Stimulated activated CD4-positive, alpha-beta T cell treated with anti-CD3 and anti-CD28 coated beads, Interleukin-1b, Interleukin-23, amount 100 ng/mL, for 1 hour (primary cell): ENCODE measurements around the gene GIMAP7.
"Not testable (repeated sequence)": the region's sequence is repeated elsewhere in the genome, so short reads cannot be mapped to it uniquely, and the experiment has no call there.

Experiments used
- DNase-seq, 2 donors: peaks; one replicate each; pipeline ENCODE4 v3.0.0-alpha.2; 2020; ENCODE audit warnings: low read depth in 2 of 2

GIMAP7 gene

DNA sequence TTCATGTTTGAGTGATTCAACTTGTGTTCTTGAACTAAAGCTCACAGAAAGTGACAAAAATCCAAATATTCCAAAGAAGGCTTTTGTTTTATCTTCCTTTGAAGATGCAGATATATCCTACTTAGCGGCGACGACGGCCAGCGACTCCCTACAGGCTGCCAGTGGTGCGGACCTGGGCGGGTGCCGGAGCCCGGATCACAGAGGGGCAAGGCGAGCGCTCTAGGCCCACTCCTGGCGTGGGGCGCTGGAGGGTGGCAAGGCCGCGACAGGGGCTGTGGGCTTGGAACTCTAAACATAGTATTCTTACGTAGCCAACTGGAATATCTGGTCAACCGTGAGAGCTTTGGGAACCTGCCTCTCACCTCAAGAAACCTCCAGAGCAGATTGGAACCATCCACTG lies 914 bp upstream of the GIMAP7 start:
- DNase-seq: no peak

DNA sequence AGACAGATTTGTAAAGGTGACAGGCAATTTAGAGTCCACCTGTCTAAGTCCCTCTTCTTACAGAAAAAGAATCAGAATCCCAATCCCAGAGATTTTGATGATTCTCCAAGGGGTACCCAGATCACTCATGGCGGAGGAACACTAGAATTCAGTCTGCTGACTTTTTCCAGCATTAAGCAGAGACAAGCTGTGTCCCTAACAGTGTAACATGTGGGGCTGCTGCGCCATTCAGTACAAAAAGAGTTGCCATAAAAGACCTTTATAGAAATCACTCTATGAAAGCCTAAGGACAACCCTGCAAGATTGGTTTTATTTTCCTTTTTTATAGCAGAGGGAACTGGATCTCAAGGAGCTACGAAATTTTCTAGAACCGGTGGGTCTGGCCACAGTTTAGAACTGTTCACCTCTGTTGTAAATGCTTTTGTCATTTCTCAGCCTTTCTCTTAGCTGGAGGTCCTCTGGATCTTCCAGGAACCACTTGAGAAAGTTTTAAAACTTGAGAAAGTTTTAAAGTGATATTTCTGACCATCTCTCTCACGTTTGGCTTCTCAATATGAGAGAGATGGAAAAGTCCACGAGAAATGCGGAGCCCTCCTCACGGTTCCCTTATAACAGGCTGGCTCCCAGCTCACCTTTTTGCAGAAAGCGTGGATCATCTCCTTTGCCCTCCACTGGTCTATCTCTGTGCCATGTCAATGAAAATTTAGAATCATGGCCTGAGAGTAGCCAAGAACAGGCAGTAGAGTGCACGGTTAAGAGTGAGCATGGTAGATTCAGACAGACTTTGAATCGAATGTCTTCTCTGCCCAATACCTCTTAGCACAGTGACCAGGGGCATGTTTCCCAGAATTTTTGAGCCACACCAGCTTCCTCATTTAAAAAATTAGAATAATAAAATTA lies 826 bp downstream of the GIMAP7 start:
- no peak for DNase-seq

DNA sequence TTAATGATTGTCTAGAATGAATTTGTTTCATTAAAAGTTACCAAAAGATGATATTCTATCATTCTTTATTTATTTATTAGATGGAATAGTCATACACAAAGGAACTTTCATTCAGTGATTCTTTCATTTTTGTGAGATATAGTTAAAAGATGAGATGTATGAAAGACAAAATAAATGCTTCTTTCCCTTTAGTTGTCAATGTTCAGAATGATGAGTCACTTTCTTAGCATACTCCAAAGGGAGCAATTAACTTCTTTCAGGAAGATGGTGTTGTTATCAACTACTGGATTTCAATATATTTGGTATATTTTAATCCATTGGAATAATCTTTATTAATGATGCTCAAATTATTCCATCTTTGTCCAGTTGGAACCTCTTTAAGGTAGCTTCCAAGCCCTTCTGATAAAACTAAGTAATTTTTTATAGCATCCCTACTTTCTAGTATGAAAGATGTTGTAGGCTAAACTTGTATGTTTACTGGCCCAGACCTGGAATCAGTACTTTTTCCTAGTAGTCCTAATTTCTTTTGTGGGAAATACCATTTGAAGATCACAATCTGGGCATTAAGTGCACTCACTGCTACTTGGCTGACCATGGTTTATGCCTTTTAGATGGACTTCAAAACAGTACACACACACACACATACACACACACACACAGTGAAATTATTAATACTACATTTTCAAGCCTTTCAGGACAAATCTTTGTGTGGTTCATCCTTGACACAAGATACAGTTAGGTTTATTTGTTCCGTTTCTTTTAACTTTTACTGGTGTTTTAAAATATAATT lies 2.5 kb downstream of the GIMAP7 start:
- DNase-seq: no peak

DNA sequence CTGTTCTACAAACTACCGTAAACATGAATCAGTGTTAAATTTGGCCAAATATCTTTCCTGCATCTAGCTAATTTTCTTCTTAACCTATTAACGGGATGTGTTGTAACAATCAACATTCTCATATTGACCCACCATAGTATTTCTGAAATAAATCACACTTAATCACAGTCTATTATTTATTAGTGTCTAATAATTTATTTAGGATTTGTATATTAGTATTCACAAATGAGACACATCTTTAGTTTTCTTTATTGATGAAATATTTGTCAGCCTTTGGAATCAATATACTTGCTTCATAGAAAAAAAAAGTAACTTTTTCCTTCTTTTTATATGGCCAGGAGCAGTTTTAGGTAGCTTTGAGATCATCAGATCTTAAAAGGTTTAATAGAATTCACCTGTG lies 4.6 kb downstream of the GIMAP7 start:
- no peak for DNase-seq

DNA sequence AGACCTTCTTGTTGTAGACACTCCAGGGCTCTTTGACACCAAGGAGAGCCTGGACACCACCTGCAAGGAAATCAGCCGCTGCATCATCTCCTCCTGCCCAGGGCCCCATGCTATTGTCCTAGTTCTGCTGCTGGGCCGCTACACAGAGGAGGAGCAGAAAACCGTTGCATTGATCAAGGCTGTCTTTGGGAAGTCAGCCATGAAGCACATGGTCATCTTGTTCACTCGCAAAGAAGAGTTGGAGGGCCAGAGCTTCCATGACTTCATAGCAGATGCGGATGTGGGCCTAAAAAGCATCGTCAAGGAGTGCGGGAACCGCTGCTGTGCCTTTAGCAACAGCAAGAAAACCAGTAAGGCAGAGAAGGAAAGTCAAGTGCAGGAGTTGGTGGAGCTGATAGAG lies 5.5 kb downstream of the GIMAP7 start:
- DNase-seq: no peak

DNA sequence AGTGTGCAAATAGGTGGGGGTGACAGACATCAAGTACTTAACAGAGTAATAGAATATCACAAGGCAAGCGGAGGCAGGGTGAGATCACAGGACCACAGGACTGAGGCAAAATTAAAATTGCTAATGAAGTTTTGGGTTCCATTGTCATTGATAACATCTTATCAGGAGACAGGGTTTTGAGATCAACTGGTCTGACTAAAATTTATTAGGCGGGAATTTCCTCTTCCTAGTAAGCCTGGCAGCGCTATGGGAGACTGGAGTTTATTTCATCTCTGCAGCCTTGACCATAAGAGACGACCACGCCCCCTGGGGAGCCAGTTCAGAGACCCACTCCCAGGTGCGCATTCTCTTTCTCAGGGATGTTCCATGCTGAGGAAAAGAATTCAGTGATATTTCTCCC lies 8.3 kb downstream of the GIMAP7 start:
- DNase-seq: not testable (repeated sequence)

DNA sequence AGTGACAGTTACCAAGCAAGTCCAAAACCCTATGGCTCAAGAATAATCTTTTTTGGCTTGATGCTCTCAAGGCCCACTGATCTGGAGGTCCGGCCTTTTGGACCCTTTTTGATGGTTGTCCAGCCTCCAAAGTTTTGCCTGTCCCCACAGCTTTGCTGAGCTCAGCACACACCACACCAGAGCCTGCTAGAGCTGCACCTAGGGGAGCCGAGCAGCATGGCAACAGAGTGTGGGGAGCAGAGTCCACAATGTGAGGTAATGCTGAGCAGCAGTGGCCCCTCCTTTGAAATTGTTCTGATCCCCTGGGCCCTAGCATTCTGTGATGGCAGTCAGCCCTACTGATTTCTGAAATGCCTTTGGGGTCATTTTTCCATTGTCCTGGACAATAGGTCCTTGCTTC lies 9.3 kb downstream of the GIMAP7 start:
- no peak for DNase-seq

DNA sequence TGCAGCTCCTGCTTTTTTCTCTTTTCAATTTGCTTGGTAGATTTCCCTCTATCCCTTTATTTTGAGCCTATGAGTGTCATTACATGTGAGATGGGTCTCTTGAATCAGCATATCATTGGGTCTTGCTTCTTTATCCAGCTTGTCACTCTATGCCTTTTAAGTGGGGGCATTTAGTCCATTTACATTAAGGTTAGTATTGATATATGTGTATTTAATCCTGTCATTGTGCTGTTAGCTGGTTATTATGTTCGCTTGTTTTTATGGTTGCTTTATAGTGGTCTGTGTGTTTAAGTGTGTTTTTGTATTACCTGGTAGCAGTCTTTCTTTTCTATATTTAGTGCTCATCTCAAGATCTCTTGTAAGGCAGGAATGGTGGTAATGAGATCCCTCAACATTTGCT lies 17.0 kb downstream of the GIMAP7 start:
- DNase-seq: no peak

DNA sequence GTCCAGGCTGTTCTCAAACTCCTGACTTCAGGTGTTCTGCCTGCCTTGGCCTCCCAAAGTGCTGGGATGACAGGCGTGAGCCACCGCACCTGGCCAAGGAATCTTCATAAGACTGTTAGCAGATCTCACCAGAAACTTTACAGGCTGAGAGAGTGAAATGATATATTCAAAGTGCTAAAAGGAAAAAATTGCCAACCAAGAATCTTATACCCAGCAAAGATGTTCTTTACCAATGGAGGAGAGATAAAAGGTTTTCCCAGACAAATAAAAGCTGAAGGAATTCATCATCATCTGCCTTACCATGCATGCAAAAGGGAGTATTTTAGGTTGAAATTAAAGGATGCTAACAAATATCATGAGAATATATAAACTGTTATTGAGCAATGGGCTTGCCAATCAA lies 23.6 kb downstream of the GIMAP7 start:
- DNase-seq: no peak

DNA sequence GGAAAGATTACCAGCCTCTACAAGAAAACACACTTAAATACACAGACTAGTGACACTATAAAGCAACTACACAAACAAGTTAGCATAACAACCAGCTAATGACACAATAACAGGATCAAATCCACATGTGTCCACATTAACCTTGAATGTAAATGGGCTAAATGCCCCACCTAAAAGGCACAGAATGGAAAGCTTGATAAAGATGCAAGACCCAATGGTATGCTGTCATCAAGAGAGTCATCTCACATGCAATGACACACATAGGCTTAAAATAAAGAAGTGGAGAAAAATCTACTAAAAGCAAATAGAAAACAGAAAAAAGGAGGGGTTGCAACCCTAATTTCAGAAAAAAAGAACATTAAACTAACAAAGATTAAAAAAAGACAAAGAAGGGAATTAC lies 38.5 kb downstream of the GIMAP7 start:
- DNase-seq: no peak

DNA sequence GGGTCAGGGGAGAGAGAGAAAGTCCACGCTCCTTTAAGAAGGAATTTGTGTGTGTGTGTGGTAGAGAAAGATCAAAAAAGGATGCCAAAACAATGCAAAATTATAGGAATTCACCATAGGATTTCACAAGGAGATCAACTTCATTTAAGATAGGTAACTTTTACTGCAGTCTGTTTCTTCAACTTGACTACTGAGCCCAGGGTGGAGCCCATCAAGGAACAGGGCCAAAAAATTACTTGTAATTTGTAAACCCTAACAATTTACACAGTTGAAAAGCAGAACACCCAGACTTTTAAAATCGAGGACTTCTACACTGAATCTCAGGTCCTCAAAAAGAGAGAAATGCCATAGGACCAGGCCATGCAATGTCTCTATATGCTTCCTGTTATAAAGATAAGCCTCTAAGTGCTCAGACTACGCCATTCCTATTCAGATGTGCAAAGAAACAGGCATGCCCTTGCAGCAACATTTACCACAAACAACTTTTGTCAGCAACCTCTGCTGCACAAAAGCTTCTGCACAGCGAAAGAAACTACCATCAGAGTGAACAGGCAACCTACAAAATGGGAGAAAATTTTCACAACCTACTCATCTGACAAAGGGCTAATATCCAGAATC lies 42.0 kb downstream of the GIMAP7 start:
- DNase-seq: no peak

DNA sequence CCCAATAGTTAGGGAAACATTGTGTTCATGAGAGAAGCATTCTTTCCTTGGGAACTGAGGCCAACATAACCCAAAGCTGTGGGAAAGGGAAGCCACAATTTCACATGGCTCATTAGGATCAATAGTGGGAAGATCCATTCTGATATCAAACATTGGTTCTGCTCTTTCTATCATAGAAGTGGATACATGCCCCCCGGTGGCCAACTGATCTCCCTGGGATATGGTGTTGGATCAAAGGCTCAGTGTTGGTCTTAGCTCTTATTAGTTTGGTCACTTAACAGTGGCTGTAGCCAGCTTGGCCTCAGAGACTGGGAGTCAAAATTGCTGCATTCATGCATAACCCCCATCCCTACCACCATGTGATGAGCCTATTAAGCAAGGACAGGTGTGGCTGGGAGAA lies 45.8 kb downstream of the GIMAP7 start:
- DNase-seq: no peak

DNA sequence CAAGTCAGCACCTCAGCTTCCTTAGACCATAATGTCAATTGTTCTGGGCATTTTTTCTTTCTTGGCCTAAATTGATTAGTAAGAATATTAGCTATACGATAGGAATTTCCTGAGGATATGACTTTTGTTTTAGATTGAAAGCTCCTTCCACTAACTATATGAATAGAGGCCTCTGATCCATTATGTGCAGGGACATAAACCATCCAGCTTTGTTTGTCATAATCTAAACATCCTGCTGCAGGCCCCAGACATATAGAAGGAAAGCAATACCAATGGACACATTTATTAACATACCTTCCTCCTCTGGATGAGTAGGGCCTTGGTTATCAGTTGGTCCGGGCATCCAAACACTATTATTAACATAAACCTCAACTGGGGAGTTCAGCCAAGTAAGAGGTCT lies 48.2 kb downstream of the GIMAP7 start:
- DNase-seq: no peak

DNA sequence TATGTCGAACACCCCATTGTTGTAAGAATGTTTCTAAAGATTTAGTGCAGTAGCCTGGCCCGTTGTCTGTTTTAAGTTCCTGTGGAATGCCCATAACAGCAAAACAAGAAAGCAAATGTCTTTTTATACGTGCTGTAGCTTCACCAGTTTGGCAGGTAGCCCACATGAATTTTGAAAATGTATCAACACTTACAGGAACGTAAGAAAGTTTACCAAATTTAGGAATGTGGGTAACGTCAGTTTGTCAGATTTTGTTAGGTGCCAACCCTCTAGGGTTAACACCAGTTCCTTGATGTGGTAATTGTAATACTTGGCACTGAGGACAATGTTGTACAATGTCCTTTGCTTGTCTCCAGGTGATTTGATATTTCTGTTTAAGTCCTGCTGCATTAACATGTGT lies 49.3 kb downstream of the GIMAP7 start:
- no peak for DNase-seq

DNA sequence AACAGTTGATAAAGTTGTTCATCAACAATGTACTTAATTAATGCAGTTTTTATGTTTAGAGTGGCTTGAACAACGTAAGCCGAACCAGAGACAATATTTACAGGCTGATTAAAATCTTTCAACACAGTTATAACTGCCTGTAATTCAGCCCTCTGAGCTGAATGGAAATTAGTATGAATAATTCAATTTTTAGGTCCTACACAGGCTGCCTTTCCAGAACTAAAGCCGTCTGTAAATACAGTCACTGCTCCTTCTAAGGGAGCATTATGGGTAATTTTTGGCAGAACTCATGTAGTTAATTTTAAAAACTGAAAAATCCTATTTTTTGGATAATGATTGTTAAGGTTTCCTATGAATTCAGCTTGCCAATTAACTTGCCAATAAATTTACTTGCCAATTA lies 49.9 kb downstream of the GIMAP7 start:
- no peak for DNase-seq

DNA sequence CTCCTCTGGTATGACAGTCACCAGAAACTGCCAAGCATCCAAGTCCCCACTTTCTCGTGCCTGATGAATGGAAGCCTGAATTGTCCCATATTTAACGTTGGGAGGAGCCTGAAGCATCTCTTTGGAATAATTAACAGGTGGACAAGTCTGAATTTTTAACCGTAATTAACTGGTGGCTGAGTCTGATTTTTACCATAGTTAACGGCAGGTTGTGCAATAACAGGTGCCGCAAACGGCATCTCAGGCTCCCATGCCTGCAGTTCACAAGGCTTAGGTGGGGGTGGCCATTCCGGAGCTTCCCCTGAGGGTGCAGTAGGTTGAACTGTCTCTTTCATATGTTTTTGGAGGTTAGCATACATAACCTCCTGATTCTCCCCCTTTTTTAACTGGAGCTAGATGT lies 50.6 kb downstream of the GIMAP7 start:
- DNase-seq: no peak

DNA sequence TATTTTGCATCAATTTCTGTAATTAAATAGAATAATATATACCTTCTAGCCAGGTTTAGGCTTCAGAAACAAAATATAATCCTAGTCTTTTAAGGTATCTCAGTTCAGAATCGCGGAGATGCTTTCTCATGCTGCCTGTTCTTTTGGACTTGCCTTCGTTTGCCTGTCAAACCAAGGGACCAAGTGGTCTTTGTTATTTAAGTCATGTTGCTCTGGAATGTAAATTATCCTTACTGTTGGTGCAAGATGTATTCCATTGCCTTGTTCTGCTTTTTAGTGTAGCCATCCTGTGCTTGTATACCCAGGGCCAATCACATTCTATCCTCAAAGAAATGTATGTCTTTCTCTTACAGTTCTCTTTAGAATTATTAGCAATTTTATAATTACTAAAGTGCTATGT lies 51.5 kb downstream of the GIMAP7 start:
- DNase-seq: no peak

DNA sequence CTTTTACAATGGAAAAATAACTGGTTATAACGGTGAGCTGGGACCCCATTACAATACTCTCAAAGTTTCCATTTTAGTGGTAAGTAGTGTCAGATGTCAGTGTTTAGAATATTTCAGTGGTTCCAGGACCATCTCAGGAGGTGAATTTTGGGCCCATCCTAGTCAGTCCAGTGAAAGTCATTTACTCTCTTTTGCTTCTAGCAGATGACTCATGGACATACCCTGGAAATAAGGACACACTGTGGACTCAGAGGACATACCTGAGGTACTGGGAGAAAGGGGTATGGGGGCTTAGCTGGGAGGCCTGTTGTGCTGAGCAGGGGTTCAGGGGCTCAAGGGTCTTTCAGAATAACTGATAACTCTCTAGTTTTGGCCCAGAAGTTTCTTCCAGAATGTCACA lies 51.9 kb downstream of the GIMAP7 start:
- DNase-seq: no peak

DNA sequence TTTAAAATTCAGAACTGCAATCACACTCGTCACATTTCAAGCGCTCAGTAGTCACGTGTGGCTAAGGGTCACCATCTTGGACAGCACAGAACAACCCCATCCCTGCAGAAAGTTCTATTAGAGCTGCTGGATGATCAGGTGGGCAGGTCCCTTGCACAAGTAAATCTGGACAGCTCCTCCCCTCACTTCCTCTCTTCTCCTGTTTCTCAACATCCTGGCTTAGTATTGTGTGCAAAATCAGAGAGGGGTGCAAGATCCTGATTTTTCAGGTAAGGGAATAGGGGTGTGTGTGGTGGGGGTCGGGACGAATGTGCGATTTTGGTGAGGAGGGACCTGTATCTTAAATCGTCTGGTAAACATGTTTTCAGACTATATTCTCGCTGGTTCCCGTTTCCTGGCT lies 52.5 kb downstream of the GIMAP7 start, which contains the start of gene GIMAP4:
Gene GIMAP4 (plus strand): TSS at position 222 of the 400 bp plus-strand sequence. CDS start 2,512 bp downstream, outside the sequence.
- no peak for DNase-seq

DNA sequence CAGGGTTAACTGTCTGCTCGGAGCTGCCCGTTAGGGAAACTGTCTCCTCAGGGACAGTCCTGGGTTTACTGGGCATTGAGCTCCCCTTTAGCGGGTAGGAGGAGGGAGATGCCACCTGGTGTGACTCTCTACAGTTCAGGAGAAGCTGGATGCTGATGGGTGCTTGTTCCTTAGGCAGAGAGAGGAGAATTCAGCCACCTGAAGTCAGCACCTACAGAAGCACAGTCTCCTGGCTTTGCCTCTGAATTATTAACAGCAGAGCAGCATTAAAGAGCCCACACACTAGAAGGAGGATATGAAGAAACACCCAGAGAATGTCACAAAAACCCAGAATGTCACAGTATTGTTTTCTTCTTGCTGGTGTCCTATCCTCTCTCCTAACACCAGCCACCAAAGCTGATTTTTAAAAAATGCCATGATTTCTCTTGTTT lies 53.2 kb downstream of the GIMAP7 start:
- DNase-seq: no peak

DNA sequence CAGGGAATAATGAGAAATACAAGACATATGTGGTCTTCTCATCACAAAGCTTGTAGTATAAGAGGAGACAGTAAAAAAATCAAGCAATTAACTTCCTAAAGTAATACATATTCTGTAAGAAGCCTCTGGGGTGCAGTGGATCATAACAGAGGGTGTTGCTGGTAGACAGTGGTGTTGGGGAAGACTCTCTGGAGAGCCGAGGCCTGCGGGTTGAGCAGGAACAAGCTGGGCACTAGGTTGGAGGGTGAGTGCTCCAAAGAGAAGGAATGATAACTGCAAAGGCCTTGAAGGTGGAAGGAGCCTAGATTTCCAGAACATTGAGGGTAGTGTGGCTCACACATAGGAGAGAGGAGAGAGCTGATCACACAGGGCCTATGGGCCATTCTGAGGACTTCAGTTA lies 54.0 kb downstream of the GIMAP7 start:
- no peak for DNase-seq

DNA sequence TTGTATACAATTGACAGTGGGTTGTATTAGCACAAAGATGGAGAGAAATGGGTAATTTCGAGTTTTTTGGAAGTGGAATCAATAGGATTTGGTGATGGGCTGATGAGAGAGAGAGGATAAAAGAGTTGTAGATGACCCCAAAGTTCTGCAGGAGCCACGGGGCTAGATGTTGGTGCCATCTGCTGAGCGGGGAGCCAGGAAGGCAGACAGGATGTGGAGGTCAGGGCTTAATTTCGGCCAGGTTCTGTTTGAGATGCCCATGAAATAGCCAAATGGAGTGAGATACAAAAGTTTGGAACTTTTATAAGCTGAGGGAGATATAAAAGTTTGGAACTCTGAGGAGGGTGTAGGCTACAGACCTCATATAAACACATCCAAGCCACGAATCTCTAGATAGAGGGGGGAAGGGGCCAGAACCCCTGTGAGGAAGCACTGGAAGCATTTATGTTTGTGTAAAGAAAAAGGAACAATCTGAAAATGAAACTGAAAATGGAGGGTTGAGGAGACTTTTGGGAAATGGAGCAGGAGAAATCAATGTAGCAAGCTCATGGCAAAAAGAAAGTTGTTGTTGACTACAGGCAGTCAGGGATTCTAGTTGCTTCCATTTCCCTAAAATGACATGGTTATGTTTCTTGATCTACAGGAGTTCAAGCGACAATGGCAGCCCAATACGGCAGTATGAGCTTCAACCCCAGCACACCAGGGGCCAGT lies 54.7 kb downstream of the GIMAP7 start:
- no peak for DNase-seq
